AG20443 (cell line): ENCODE results near the gene WWOX.

Experiments
- DNase-seq: peaks from one replicate; pipeline ENCODE4 v3.0.0; 2012; ENCODE audit warnings: low spot score, mixed read lengths

Gene WWOX

GRCh38 chr16:78195797-78196196, 96.3 kb downstream of the WWOX start:
- no peak for DNase-seq

- DNase-seq: no peak
These were observed 97.0 kb downstream of the WWOX start for GRCh38 chr16:78196502-78196901.

- DNase-seq: no peak
These were observed 98.8 kb downstream of the WWOX start for GRCh38 chr16:78198288-78198687.

- no peak for DNase-seq
These were observed 100.0 kb downstream of the WWOX start for GRCh38 chr16:78199325-78200022.

- DNase-seq: no peak
These were observed 100.6 kb downstream of the WWOX start for GRCh38 chr16:78200023-78200389.

GRCh38 chr16:78200623-78201096, 101.2 kb downstream of the WWOX start:
- DNase-seq: no peak

- DNase-seq: no peak
These were observed 106.1 kb downstream of the WWOX start for GRCh38 chr16:78205506-78205905.

GRCh38 chr16:78206623-78207223, 107.3 kb downstream of the WWOX start:
- DNase-seq: no peak

GRCh38 chr16:78209951-78210661, 110.7 kb downstream of the WWOX start:
- DNase-seq: no peak

- DNase-seq: no peak
These were observed 111.7 kb downstream of the WWOX start for GRCh38 chr16:78211020-78211599.

- no peak for DNase-seq
These were observed 112.5 kb downstream of the WWOX start for GRCh38 chr16:78211946-78212345.

- DNase-seq: no peak
These were observed 113.2 kb downstream of the WWOX start for GRCh38 chr16:78212674-78213073.

GRCh38 chr16:78213751-78214150, 114.3 kb downstream of the WWOX start:
- no peak for DNase-seq

GRCh38 chr16:78215222-78215621, 115.8 kb downstream of the WWOX start:
- no peak for DNase-seq

- no peak for DNase-seq
These were observed 116.8 kb downstream of the WWOX start for GRCh38 chr16:78216166-78216745.

GRCh38 chr16:78217276-78217675, 117.8 kb downstream of the WWOX start:
- DNase-seq: no peak

- DNase-seq: no peak
These were observed 118.8 kb downstream of the WWOX start for GRCh38 chr16:78218279-78218678.

- DNase-seq: no peak
These were observed 119.6 kb downstream of the WWOX start for GRCh38 chr16:78218856-78219651.

- no peak for DNase-seq
These were observed 121.1 kb downstream of the WWOX start for GRCh38 chr16:78220571-78220970.

- no peak for DNase-seq
These were observed 122.4 kb downstream of the WWOX start for GRCh38 chr16:78221892-78222291.

GRCh38 chr16:78224342-78224741, 124.9 kb downstream of the WWOX start:
- DNase-seq: no peak

- no peak for DNase-seq
These were observed 126.5 kb downstream of the WWOX start for GRCh38 chr16:78225919-78226318.
